IMR-90 (cell line): ENCODE data around the gene PIK3C2B. TPM values are rescaled to one million over a fixed set of nuclear protein-coding genes. Genes with fewer than 3 reads are reported as not detected.

Experiments
- ATAC-seq: fragments of 200-7000 bp; cut with Tn5 transposase; 2 replicates; pipeline ENCODE4 v1.9.1; 2020; ENCODE audit warnings: low read depth, mild to moderate bottlenecking, moderate library complexity
- BruUV-seq: library from RNA; stranded (reverse); fragments of 400-500 nt; replicated peaks from 2 replicates; lab custom pipeline; 2021; lab: Mats Ljungman, UMichigan
- CTCF ChIA-PET: fragments of 300-600 bp; formaldehyde crosslinking; extraction: SDS; loops from one replicate; lab custom pipeline; 2021; ENCODE audit warnings: antibody characterized with exemption; lab: Yijun Ruan, JAX
- POLR2A ChIA-PET: fragments of 300-600 bp; sonication (Branson Sonifier 250); formaldehyde crosslinking; loops from one replicate; lab custom pipeline; 2022; ENCODE audit warnings: antibody characterized with exemption; ENCODE audit not compliant: unreplicated experiment; lab: Charles Lee
- DNase-seq: peaks from one replicate; pipeline ENCODE4 v3.0.0; 2013
- H2AFZ ChIP-seq: replicated peaks from 2 replicates; pipeline ENCODE3; 2013; ENCODE audit warnings: low read length, mild to moderate bottlenecking; ENCODE audit not compliant: poor library complexity
- H2AK5ac ChIP-seq: 2 replicates; pipeline ENCODE4 v1.6.1; 2013; ENCODE audit warnings: low read depth, low read length, inconsistent platforms
- H2AK9ac ChIP-seq: replicated peaks from 2 replicates; pipeline ENCODE3; 2013; ENCODE audit warnings: mild to moderate bottlenecking, low read depth, low read length, moderate library complexity; ENCODE audit not compliant: poor library complexity
- H2BK120ac ChIP-seq: 2 replicates; pipeline ENCODE4 v1.6.1; 2013; ENCODE audit warnings: low read depth, low read length, inconsistent platforms
- H2BK15ac ChIP-seq: 3 replicates; pipeline ENCODE4 v1.6.1; 2013; ENCODE audit warnings: low read depth, low read length, inconsistent platforms
- H2BK20ac ChIP-seq: 2 replicates; pipeline ENCODE4 v1.6.1; 2013; ENCODE audit warnings: low read depth, mild to moderate bottlenecking, inconsistent platforms, low read length, moderate library complexity
- H2BK5ac ChIP-seq: 2 replicates; pipeline ENCODE4 v1.6.1; 2013; ENCODE audit warnings: mild to moderate bottlenecking, low read depth, low read length, inconsistent platforms; ENCODE audit not compliant: poor library complexity, severe bottlenecking
- H3K14ac ChIP-seq: replicated peaks from 2 replicates; pipeline ENCODE4 v1.6.1; 2013; ENCODE audit warnings: low read depth, low read length, inconsistent platforms
- H3K18ac ChIP-seq: 2 replicates; pipeline ENCODE4 v1.6.1; 2013; ENCODE audit warnings: low read depth, low read length, control low read depth
- H3K23ac ChIP-seq: 2 replicates; pipeline ENCODE4 v1.6.1; 2013; ENCODE audit warnings: low read depth, low read length, inconsistent platforms
- H3K27ac ChIP-seq: 2 replicates; pipeline ENCODE4 v1.5.1; 2013; ENCODE audit warnings: mild to moderate bottlenecking, control low read depth, low read length; ENCODE audit not compliant: insufficient read depth
- H3K27me3 ChIP-seq: 2 replicates; pipeline ENCODE4 v1.6.1; 2013; ENCODE audit warnings: low read length; ENCODE audit not compliant: control insufficient read depth, insufficient read depth
- H3K36me3 ChIP-seq: 2 replicates; pipeline ENCODE4 v1.6.1; 2013; ENCODE audit warnings: low read length, mixed read lengths; ENCODE audit not compliant: control insufficient read depth, insufficient read depth
- H3K4ac ChIP-seq: 2 replicates; pipeline ENCODE4 v1.6.1; 2013; ENCODE audit warnings: low read depth, low read length, inconsistent platforms
- H3K4me1 ChIP-seq: 2 replicates; pipeline ENCODE4 v1.6.1; 2013; ENCODE audit warnings: low read length, mixed read lengths; ENCODE audit not compliant: control insufficient read depth, insufficient read depth
- H3K4me2 ChIP-seq: 2 replicates; pipeline ENCODE4 v1.6.1; 2013; ENCODE audit warnings: low read depth, mild to moderate bottlenecking, control low read depth, low read length, moderate library complexity
- H3K4me3 ChIP-seq: 2 replicates; pipeline ENCODE4 v1.5.1; 2013; ENCODE audit warnings: low read depth, mild to moderate bottlenecking, control low read depth, low read length, moderate library complexity; ENCODE audit not compliant: insufficient read depth
- H3K56ac ChIP-seq: 2 replicates; pipeline ENCODE4 v1.6.1; 2013; ENCODE audit warnings: low read length, inconsistent platforms; ENCODE audit not compliant: insufficient read depth; ENCODE audit errors: extremely low read depth
- H3K79me1 ChIP-seq, 2 experiments: 2 replicates each; pipeline ENCODE4 v1.6.1; 2013; ENCODE audit warnings: low read length in 2 of 2, inconsistent platforms in 1 of 2, low read depth in 1 of 2
- H3K9ac ChIP-seq: 2 replicates; pipeline ENCODE4 v1.6.1; 2013; ENCODE audit warnings: low read depth, low read length, control low read depth
- H3K9me1 ChIP-seq: 2 replicates; pipeline ENCODE4 v1.6.1; 2013; ENCODE audit warnings: low read length, inconsistent platforms; ENCODE audit not compliant: insufficient read depth
- H3K9me3 ChIP-seq: 2 replicates; pipeline ENCODE4 v1.6.1; 2013; ENCODE audit warnings: low read length; ENCODE audit not compliant: control insufficient read depth, insufficient read depth
- H4K20me1 ChIP-seq: 2 replicates; pipeline ENCODE4 v1.6.1; 2013; ENCODE audit warnings: low read length, inconsistent platforms; ENCODE audit not compliant: insufficient read depth
- H4K5ac ChIP-seq: 2 replicates; pipeline ENCODE4 v1.6.1; 2013; ENCODE audit warnings: mild to moderate bottlenecking, low read depth, low read length, control low read depth
- H4K8ac ChIP-seq, 2 experiments: 2 replicates each; pipeline ENCODE4 v1.6.1; 2013; ENCODE audit warnings: low read depth in 2 of 2, low read length in 2 of 2, control low read depth in 1 of 2, inconsistent platforms in 1 of 2
- H4K91ac ChIP-seq: 2 replicates; pipeline ENCODE4 v1.6.1; 2013; ENCODE audit warnings: low read depth, low read length, inconsistent platforms; ENCODE audit not compliant: insufficient read depth
- BHLHE40 ChIP-seq: fragments of 150-350 bp; IDR thresholded peaks from 2 replicates; pipeline ENCODE4 v1.6.1; 2016; ENCODE audit warnings: mild to moderate bottlenecking, low read depth, low read length
- CEBPB ChIP-seq: IDR thresholded peaks from 2 replicates; pipeline ENCODE4 v1.6.1; 2012; ENCODE audit warnings: low read depth, low read length, improper control_type of control experiment
- CHD1 ChIP-seq: IDR thresholded peaks from 2 replicates; pipeline ENCODE4 v1.6.1; 2012; ENCODE audit warnings: low read depth, low read length, improper control_type of control experiment
- FOS ChIP-seq: fragments of 150-350 bp; IDR thresholded peaks from 2 replicates; pipeline ENCODE4 v1.6.1; 2016; ENCODE audit warnings: low read depth, low read length
- MAZ ChIP-seq: IDR thresholded peaks from 2 replicates; pipeline ENCODE4 v1.6.1; 2012; ENCODE audit warnings: low read depth, mild to moderate bottlenecking, low read length, improper control_type of control experiment, moderate library complexity, borderline replicate concordance
- MXI1 ChIP-seq: IDR thresholded peaks from 2 replicates; pipeline ENCODE4 v1.6.1; 2012; ENCODE audit warnings: low read depth, mild to moderate bottlenecking, low read length, moderate library complexity, borderline replicate concordance
- POLR2A ChIP-seq: IDR thresholded peaks from 2 replicates; pipeline ENCODE4 v1.6.1; 2012; ENCODE audit warnings: mild to moderate bottlenecking, low read depth, low read length
- RAD21 ChIP-seq: IDR thresholded peaks from 2 replicates; pipeline ENCODE4 v1.6.1; 2012; ENCODE audit warnings: low read length, improper control_type of control experiment
- RCOR1 ChIP-seq: IDR thresholded peaks from 2 replicates; pipeline ENCODE4 v1.6.1; 2012; ENCODE audit warnings: mild to moderate bottlenecking, low read length, improper control_type of control experiment; ENCODE audit not compliant: insufficient replicate concordance
- SMC3 ChIP-seq: fragments of 150-350 bp; IDR thresholded peaks from 2 replicates; pipeline ENCODE4 v1.6.1; 2016; ENCODE audit warnings: low read depth, mild to moderate bottlenecking, antibody characterized with exemption, low read length, moderate library complexity
- WGBS, 2 experiments: methylation state at CpG; one replicate each; pipeline versions ENCODE4 v1.1.5 to v1.1.7; 2013; ENCODE audit warnings: missing lambda C conversion rate in 2 of 2; ENCODE audit not compliant: insufficient read length in 1 of 2; ENCODE audit errors: extremely low coverage in 2 of 2; 5-methylcytosine and 5-hydroxymethylcytosine counted together
- dilution Hi-C: fragments of 300-500 bp; cut with HindIII; formaldehyde crosslinking; loops from one replicate; pipeline ENCODE4 v1.14.3; 2018; ENCODE audit warnings: low sequenced_read_pairs; ENCODE audit not compliant: unreplicated experiment
- in situ Hi-C: fragments of 300-500 bp; cut with MboI; formaldehyde crosslinking; loops from 3 replicates; pipeline ENCODE4 v1.14.3; 2019; ENCODE audit warnings: low sequenced_read_pairs, inconsistent platforms, mixed read lengths
- intact Hi-C: fragments of 100-400 bp; cut with micrococcal nuclease; formaldehyde crosslinking; loops from 2 replicates; pipeline ENCODE4 v1.10.0; 2022
- polyA plus RNA-seq, 3 experiments: library from polyadenylated mRNA; depleted of rRNA; stranded (reverse); fragments of >200 nt; gene quantifications; 2 replicates each; pipeline ENCODE4 v1.2.3, GENCODE V29; 2012; ENCODE audit warnings: low replicate concordance in 1 of 3
- total RNA-seq: library from RNA; depleted of rRNA; stranded (reverse); fragments of >200 nt; gene quantifications from 2 replicates; pipeline ENCODE4 v1.2.3, GENCODE V29; 2012
- TF ChIP-seq, protein P1 (sequence below): conservative IDR thresholded peaks from 2 replicates; pipeline ENCODE4 v1.5.1; 2012; ENCODE audit warnings: mild to moderate bottlenecking, low read depth, low read length, improper control_type of control experiment
- TF ChIP-seq, protein P2 (sequence below): fragments of 150-350 bp; IDR thresholded peaks from 2 replicates; pipeline ENCODE4 v1.6.1; 2016; ENCODE audit warnings: low read depth, mild to moderate bottlenecking, low read length, moderate library complexity, borderline replicate concordance

PIK3C2B gene
- total and polyA plus RNA-seq, 2 of the 4 experiments (the other 2 are of a cell fraction) = 1.1 to 2.9 TPM

DNA sequence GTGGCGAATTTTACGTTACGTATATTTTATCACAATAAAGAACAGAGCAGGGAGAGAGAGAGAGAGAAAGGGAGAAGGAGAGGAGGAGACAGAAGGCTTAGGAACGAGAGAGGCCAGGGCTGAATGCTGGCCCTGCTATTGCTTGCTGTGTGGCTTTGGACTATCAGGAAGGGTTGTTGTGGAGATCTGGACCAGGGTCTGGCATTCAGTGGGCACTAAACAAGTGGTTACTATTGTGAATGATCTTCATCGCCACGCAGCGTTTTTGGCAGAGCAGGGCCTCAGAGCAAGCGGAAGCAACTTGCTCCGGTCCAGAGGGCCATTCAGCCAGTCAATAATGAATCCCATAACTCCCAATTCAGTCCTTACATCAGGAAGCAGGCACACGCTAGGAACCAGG lies 26.4 kb downstream of the PIK3C2B start:
- no peak overlapping the region for H3K23ac ChIP-seq
- in situ Hi-C loops = no loop called here
- no peaks in the 10 kb centered on the region; the same call in 1 of the 2 replicates for H3K9me1 ChIP-seq
- no peaks in the 10 kb centered on the region for H3K9me3 ChIP-seq
- no peak overlapping the region for H3K4me3 ChIP-seq
- ATAC-seq (no peak), DNase-seq (no peak)
- no peak overlapping the region for H2BK120ac ChIP-seq
- no peak overlapping the region for H3K18ac ChIP-seq
- no peak overlapping the region for H4K91ac ChIP-seq
- ChIA-PET POLR2A (no interaction called here), CTCF (no interaction called here)
- no peak overlapping the region for H4K5ac ChIP-seq
- no peak overlapping the region for H2BK15ac ChIP-seq
- no TSS peak for BruUV-seq
- no peak overlapping the region for H3K27ac ChIP-seq
- no peak overlapping the region for H2AFZ ChIP-seq
- 50% methylated on average over 1 of the region's 10 CpGs; no CpG with 5 or more reads in 1 of the 2 experiments for WGBS, 2 experiments
- TF ChIP-seq CEBPB (no peak), MXI1 (no peak), RCOR1 (no peak), POLR2A (no peak), RAD21 (no peak), CHD1 (no peak), FOS (no peak), SMC3 (no peak), BHLHE40 (no peak), MAZ (no peak)
- TF ChIP-seq, protein P1, sequence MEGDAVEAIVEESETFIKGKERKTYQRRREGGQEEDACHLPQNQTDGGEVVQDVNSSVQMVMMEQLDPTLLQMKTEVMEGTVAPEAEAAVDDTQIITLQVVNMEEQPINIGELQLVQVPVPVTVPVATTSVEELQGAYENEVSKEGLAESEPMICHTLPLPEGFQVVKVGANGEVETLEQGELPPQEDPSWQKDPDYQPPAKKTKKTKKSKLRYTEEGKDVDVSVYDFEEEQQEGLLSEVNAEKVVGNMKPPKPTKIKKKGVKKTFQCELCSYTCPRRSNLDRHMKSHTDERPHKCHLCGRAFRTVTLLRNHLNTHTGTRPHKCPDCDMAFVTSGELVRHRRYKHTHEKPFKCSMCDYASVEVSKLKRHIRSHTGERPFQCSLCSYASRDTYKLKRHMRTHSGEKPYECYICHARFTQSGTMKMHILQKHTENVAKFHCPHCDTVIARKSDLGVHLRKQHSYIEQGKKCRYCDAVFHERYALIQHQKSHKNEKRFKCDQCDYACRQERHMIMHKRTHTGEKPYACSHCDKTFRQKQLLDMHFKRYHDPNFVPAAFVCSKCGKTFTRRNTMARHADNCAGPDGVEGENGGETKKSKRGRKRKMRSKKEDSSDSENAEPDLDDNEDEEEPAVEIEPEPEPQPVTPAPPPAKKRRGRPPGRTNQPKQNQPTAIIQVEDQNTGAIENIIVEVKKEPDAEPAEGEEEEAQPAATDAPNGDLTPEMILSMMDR = no peak
- TF ChIP-seq, protein P2, sequence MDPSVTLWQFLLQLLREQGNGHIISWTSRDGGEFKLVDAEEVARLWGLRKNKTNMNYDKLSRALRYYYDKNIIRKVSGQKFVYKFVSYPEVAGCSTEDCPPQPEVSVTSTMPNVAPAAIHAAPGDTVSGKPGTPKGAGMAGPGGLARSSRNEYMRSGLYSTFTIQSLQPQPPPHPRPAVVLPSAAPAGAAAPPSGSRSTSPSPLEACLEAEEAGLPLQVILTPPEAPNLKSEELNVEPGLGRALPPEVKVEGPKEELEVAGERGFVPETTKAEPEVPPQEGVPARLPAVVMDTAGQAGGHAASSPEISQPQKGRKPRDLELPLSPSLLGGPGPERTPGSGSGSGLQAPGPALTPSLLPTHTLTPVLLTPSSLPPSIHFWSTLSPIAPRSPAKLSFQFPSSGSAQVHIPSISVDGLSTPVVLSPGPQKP = no peak
- no peaks in the 10 kb centered on the region; the same call in 1 of the 2 replicates for H3K4me1 ChIP-seq
- H3K4me2 ChIP-seq = no peak overlapping the region
- no peak overlapping the region for H2AK5ac ChIP-seq
- H3K9ac ChIP-seq = no peak overlapping the region
- no peak overlapping the region for H3K14ac ChIP-seq
- H3K36me3 ChIP-seq = peaks cover 3% of the 10 kb centered on the region; the same call in 1 of the 2 replicates
- intact Hi-C loops = no loop called here
- H2AK9ac ChIP-seq = no peak overlapping the region
- H3K4ac ChIP-seq = no peak overlapping the region
- no peak overlapping the region for H3K56ac ChIP-seq
- H3K27me3 ChIP-seq = no peaks in the 10 kb centered on the region
- H2BK5ac ChIP-seq = no peak overlapping the region
- H2BK20ac ChIP-seq = no peak overlapping the region
- no peak overlapping the region for H4K8ac ChIP-seq
- no peaks in the 10 kb centered on the region for H4K20me1 ChIP-seq
- dilution Hi-C loops = no loop called here
- no peaks in the 10 kb centered on the region for H3K79me1 ChIP-seq
